H9 (cell line): ENCODE results near the gene MORN5. TPM values are rescaled to one million over a fixed set of nuclear protein-coding genes. Genes with fewer than 3 reads are reported as not detected.

Source experiments
- DNase-seq: peaks from one replicate; pipeline ENCODE4 v3.0.0-alpha.2; 2017
- H2AFZ ChIP-seq: one replicate; pipeline ENCODE4 v1.6.1; 2013; ENCODE audit warnings: mild to moderate bottlenecking, low read length, control low read depth, moderate library complexity
- H2AK5ac ChIP-seq: 2 replicates; pipeline ENCODE4 v1.6.1; 2013; ENCODE audit warnings: low read length, control low read depth, mixed read lengths; ENCODE audit not compliant: insufficient read length
- H2BK120ac ChIP-seq: one replicate; pipeline ENCODE4 v1.6.1; 2013; ENCODE audit warnings: low read depth, mild to moderate bottlenecking, low read length, control low read depth, inconsistent platforms; ENCODE audit not compliant: poor library complexity, severe bottlenecking
- H2BK12ac ChIP-seq: 2 replicates; pipeline ENCODE4 v1.6.1; 2013; ENCODE audit warnings: low read length, control low read depth, mixed read lengths, low read depth; ENCODE audit not compliant: insufficient read length
- H2BK15ac ChIP-seq: 2 replicates; pipeline ENCODE4 v1.6.1; 2013; ENCODE audit warnings: low read depth, low read length, control low read depth
- H2BK20ac ChIP-seq: one replicate; pipeline ENCODE4 v1.6.1; 2013; ENCODE audit warnings: low read depth, mild to moderate bottlenecking, low read length, control low read depth, inconsistent platforms; ENCODE audit not compliant: poor library complexity, severe bottlenecking
- H2BK5ac ChIP-seq: 2 replicates; pipeline ENCODE4 v1.6.1; 2013; ENCODE audit warnings: low read length, control low read depth, mixed read lengths; ENCODE audit not compliant: insufficient read length
- H3K14ac ChIP-seq: 2 replicates; pipeline ENCODE4 v1.6.1; 2013; ENCODE audit warnings: low read length, control low read depth; ENCODE audit not compliant: insufficient read depth
- H3K18ac ChIP-seq: 2 replicates; pipeline ENCODE4 v1.6.1; 2013; ENCODE audit warnings: low read depth, mild to moderate bottlenecking, mixed read lengths, low read length, control low read depth; ENCODE audit not compliant: insufficient read length
- H3K23ac ChIP-seq: 2 replicates; pipeline ENCODE4 v1.6.1; 2013; ENCODE audit warnings: low read length, control low read depth, mixed read lengths, low read depth; ENCODE audit not compliant: insufficient read length
- H3K23me2 ChIP-seq: 2 replicates; pipeline ENCODE4 v1.6.1; 2013; ENCODE audit warnings: low read depth, mild to moderate bottlenecking, mixed read lengths, low read length, control low read depth; ENCODE audit not compliant: insufficient read length, poor library complexity, severe bottlenecking
- H3K27ac ChIP-seq: 2 replicates; pipeline ENCODE4 v1.5.1; 2013; ENCODE audit warnings: low read length, control low read depth, mixed read lengths, low read depth; ENCODE audit not compliant: insufficient read length
- H3K27me3 ChIP-seq: 2 replicates; pipeline ENCODE4 v1.6.1; 2013; ENCODE audit warnings: low read length, control low read depth, inconsistent platforms; ENCODE audit not compliant: insufficient read depth
- H3K4ac ChIP-seq: 2 replicates; pipeline ENCODE4 v1.6.1; 2013; ENCODE audit warnings: low read depth, mild to moderate bottlenecking, control low read depth, inconsistent platforms, low read length, moderate library complexity
- H3K4me1 ChIP-seq: 2 replicates; pipeline ENCODE4 v1.6.1; 2013; ENCODE audit warnings: low read length, control low read depth, inconsistent platforms; ENCODE audit not compliant: insufficient read depth
- H3K4me2 ChIP-seq: 2 replicates; pipeline ENCODE4 v1.6.1; 2013; ENCODE audit warnings: low read length, control low read depth, mixed read lengths; ENCODE audit not compliant: insufficient read length, insufficient read depth
- H3K56ac ChIP-seq: 2 replicates; pipeline ENCODE4 v1.6.1; 2013; ENCODE audit warnings: low read depth, mild to moderate bottlenecking, mixed read lengths, low read length, control low read depth; ENCODE audit not compliant: insufficient read length
- H3K79me1 ChIP-seq: 2 replicates; pipeline ENCODE4 v1.6.1; 2013; ENCODE audit warnings: low read depth, mild to moderate bottlenecking, moderate library complexity, low read length, control low read depth, inconsistent platforms; ENCODE audit not compliant: insufficient read depth, poor library complexity, severe bottlenecking
- H3K79me2 ChIP-seq: 2 replicates; pipeline ENCODE4 v1.6.1; 2013; ENCODE audit warnings: low read length, control low read depth, inconsistent platforms; ENCODE audit not compliant: insufficient read depth
- H3K9ac ChIP-seq: 2 replicates; pipeline ENCODE4 v1.6.1; 2013; ENCODE audit warnings: low read length, control low read depth, mixed read lengths; ENCODE audit not compliant: insufficient read length; ENCODE audit errors: extremely low read depth
- H3K9me3 ChIP-seq: one replicate; pipeline ENCODE4 v1.6.1; 2013; ENCODE audit warnings: low read depth, low read length, inconsistent platforms; ENCODE audit not compliant: control insufficient read depth
- H3T11ph ChIP-seq: one replicate; pipeline ENCODE4 v1.6.1; 2013; ENCODE audit warnings: mild to moderate bottlenecking, low read length, control low read depth, inconsistent platforms
- H4K20me1 ChIP-seq: one replicate; pipeline ENCODE4 v1.6.1; 2013; ENCODE audit not compliant: control insufficient read depth, insufficient read length, insufficient read depth
- H4K5ac ChIP-seq: 2 replicates; pipeline ENCODE4 v1.6.1; 2013; ENCODE audit warnings: low read depth, mild to moderate bottlenecking, mixed read lengths, low read length, control low read depth; ENCODE audit not compliant: insufficient read length
- H4K8ac ChIP-seq: replicated peaks from 2 replicates; pipeline ENCODE4 v1.6.1; 2013; ENCODE audit warnings: low read length, control low read depth, mixed read lengths, low read depth; ENCODE audit not compliant: insufficient read length
- H4K91ac ChIP-seq: 2 replicates; pipeline ENCODE4 v1.6.1; 2013; ENCODE audit warnings: low read depth, mild to moderate bottlenecking, moderate library complexity, mixed read lengths, low read length, control low read depth; ENCODE audit not compliant: insufficient read length
- H3K27ac Mint-ChIP-seq, 3 experiments: 2 replicates in 2 of 3; 3 replicates in 1 of 3; pipeline ENCODE4 v1.8.0; 2020 to 2021; ENCODE audit warnings: mixed read lengths in 3 of 3, mild to moderate bottlenecking in 1 of 3, moderate library complexity in 1 of 3
- H3K27me3 Mint-ChIP-seq: 2 replicates; pipeline ENCODE4 v1.8.0; 2021; ENCODE audit warnings: low read depth, mild to moderate bottlenecking, moderate library complexity, mixed read lengths
- H3K36me3 Mint-ChIP-seq, 3 experiments: 2 replicates in 2 of 3; 3 replicates in 1 of 3; pipeline ENCODE4 v1.8.0; 2020 to 2021; ENCODE audit warnings: low read depth in 3 of 3, mixed read lengths in 3 of 3; ENCODE audit not compliant: insufficient read depth in 1 of 3
- H3K4me1 Mint-ChIP-seq, 2 experiments: 2 replicates each; pipeline ENCODE4 v1.8.0; 2020; ENCODE audit warnings: mixed read lengths in 2 of 2
- H3K4me3 Mint-ChIP-seq, 2 experiments: 2 replicates in 1 of 2; 3 replicates in 1 of 2; pipeline ENCODE4 v1.8.0; 2020 to 2021; ENCODE audit warnings: mild to moderate bottlenecking in 2 of 2, mixed read lengths in 2 of 2, moderate library complexity in 1 of 2
- H3K9me3 Mint-ChIP-seq, 2 experiments: 2 replicates in 1 of 2; 3 replicates in 1 of 2; pipeline ENCODE4 v1.8.0; 2020; ENCODE audit warnings: mild to moderate bottlenecking in 2 of 2, mixed read lengths in 2 of 2, moderate library complexity in 1 of 2
- WGBS: extraction: QIAGEN DNeasy Blood & Tissue Kit; methylation state at CpG from one replicate; pipeline ENCODE4 v1.1.7; 2013; ENCODE audit warnings: missing lambda C conversion rate, low lambda C conversion rate, mixed read lengths; ENCODE audit not compliant: insufficient read length; ENCODE audit errors: extremely low coverage; 5-methylcytosine and 5-hydroxymethylcytosine counted together
- total RNA-seq: library from RNA; stranded (reverse); gene quantifications from 2 replicates; pipeline ENCODE4 v1.2.1, GENCODE V29; 2021
- TF ChIP-seq, protein P1 (sequence below): fragments of 200-600 bp; sonication (generic); conservative IDR thresholded peaks from 3 replicates; pipeline ENCODE4 v1.8.0; 2021; ENCODE audit warnings: antibody characterized with exemption, mild to moderate bottlenecking

The MORN5 gene
- total RNA-seq, 1 experiment from 2014 or later: not detected

- no peak overlapping the region for H2BK20ac ChIP-seq
- no peak overlapping the region for H3K4me3 Mint-ChIP-seq
These were observed 38.2 kb downstream of the MORN5 start for GRCh38 chr9:122197882-122198281.

More at GRCh38 chr9:122197882-122198281, 38.2 kb downstream of the MORN5 start:
- WGBS: no CpG with 5 or more reads among the region's 4 CpGs
- Histone ChIP-seq H3K4ac (no peak overlapping the region), H4K91ac (no peak overlapping the region), H3K18ac (no peak overlapping the region), H3K9me3 (no peaks in the 10 kb centered on the region), H3K23ac (no peak overlapping the region), H3K27me3 (no peaks in the 10 kb centered on the region), H3K4me2 (no peak overlapping the region), H2BK5ac (no peak overlapping the region), H3T11ph (no peak overlapping the region), H3K9ac (no peak overlapping the region), H3K56ac (no peak overlapping the region), H3K23me2 (no peaks in the 10 kb centered on the region), H4K8ac (no peak overlapping the region), H2AFZ (no peak overlapping the region), H2BK12ac (no peak overlapping the region), H3K14ac (no peak overlapping the region), H2AK5ac (no peak overlapping the region), H3K4me1 (no peaks in the 10 kb centered on the region), H3K27ac (no peak overlapping the region), H3K79me1 (no peaks in the 10 kb centered on the region), H2BK120ac (no peak overlapping the region), H3K79me2 (no peaks in the 10 kb centered on the region), H4K5ac (no peak overlapping the region), H4K20me1 (no peaks in the 10 kb centered on the region), H2BK15ac (no peak overlapping the region)
- Mint-ChIP-seq H3K4me1 (peaks cover 2 to 12% of the 10 kb centered on the region in 2 experiments), H3K9me3 (no peaks in the 10 kb centered on the region), H3K27me3 (no peaks in the 10 kb centered on the region), H3K27ac (no peak overlapping the region), H3K36me3 (no peaks in the 10 kb centered on the region; a peak in 1 of 7 replicates)
- no peak for DNase-seq
- TF ChIP-seq, protein P1, sequence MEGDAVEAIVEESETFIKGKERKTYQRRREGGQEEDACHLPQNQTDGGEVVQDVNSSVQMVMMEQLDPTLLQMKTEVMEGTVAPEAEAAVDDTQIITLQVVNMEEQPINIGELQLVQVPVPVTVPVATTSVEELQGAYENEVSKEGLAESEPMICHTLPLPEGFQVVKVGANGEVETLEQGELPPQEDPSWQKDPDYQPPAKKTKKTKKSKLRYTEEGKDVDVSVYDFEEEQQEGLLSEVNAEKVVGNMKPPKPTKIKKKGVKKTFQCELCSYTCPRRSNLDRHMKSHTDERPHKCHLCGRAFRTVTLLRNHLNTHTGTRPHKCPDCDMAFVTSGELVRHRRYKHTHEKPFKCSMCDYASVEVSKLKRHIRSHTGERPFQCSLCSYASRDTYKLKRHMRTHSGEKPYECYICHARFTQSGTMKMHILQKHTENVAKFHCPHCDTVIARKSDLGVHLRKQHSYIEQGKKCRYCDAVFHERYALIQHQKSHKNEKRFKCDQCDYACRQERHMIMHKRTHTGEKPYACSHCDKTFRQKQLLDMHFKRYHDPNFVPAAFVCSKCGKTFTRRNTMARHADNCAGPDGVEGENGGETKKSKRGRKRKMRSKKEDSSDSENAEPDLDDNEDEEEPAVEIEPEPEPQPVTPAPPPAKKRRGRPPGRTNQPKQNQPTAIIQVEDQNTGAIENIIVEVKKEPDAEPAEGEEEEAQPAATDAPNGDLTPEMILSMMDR: no peak
